ENCODE measurements around the gene PDIA5.

- TF ChIP-seq POLR2A (IDR thresholded peaks at IDR 0.05) (no peak), CTCF (IDR thresholded peaks at IDR 0.05) (no peak)
These were observed 29.8 kb upstream of the PDIA5 start for GRCh38 chr3:123037015-123037375.
